ENCODE data around the gene ICA1.

DNA sequence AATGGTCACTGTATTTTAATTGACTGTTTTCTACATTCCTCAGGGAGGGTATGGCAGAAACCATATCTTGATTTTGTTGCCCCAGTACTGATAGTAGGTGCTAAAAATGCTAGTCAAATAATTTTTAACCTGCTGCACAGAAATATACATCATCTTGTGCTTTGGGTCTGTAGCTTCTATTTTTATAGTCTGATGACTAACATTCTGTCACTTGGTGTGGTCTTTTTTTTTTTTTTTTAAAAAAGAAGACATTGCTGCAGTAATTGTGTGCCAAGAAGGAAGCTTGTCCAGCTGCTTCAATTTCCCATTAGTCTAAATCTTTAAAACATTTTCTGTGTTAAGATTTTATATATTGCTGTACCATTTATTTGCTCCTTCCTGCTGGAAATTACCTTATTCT lies 83.6 kb downstream of the ICA1 start:
- TF ChIP-seq, protein P1, sequence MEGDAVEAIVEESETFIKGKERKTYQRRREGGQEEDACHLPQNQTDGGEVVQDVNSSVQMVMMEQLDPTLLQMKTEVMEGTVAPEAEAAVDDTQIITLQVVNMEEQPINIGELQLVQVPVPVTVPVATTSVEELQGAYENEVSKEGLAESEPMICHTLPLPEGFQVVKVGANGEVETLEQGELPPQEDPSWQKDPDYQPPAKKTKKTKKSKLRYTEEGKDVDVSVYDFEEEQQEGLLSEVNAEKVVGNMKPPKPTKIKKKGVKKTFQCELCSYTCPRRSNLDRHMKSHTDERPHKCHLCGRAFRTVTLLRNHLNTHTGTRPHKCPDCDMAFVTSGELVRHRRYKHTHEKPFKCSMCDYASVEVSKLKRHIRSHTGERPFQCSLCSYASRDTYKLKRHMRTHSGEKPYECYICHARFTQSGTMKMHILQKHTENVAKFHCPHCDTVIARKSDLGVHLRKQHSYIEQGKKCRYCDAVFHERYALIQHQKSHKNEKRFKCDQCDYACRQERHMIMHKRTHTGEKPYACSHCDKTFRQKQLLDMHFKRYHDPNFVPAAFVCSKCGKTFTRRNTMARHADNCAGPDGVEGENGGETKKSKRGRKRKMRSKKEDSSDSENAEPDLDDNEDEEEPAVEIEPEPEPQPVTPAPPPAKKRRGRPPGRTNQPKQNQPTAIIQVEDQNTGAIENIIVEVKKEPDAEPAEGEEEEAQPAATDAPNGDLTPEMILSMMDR (optimal IDR thresholded peaks at IDR 0.05 in 1 of 3, IDR thresholded peaks at IDR 0.05 in 1 of 3, conservative IDR thresholded peaks at IDR 0.05 in 1 of 3; ENCODE audit: extremely low read depth in 1 of 3, insufficient read depth in 2 of 3, low read length in 3 of 3), result no peak
- TF ChIP-seq EZH2 (IDR thresholded peaks at IDR 0.05; ENCODE audit: low read length), result no peak

Data from keratinocyte (primary cell).